NCI-H146 (cell line): ENCODE data around the gene DNAH1.

Experiments
- DNase-seq: peaks from one replicate; lab custom pipeline; 2025; lab: John Stamatoyannopoulos, UW

The DNAH1 gene

DNA sequence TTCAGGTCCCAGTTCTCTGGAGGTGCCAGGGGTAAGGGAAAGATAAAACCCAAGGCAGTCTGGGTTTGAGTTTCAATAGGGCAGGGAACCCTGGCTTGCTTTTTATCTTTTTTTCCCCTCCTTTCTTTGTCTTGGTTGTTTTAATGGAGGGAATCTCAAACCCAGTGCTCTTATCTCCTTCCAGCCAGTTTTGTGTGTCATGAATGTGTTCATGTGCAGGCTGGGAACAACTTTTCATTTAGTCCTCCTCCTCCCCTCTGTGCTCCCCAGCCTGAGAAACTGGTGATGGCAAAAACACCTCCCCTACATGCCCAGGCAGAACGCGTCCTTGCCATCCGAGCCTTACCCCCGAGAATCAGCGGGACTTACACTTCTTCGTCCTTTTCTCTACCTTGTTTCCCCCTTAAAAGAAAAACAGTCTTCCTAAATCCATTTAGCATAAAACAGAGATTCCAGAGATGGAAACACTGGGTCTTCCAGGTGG, 117.9 kb downstream of the DNAH1 start:
- no peak for DNase-seq

DNA sequence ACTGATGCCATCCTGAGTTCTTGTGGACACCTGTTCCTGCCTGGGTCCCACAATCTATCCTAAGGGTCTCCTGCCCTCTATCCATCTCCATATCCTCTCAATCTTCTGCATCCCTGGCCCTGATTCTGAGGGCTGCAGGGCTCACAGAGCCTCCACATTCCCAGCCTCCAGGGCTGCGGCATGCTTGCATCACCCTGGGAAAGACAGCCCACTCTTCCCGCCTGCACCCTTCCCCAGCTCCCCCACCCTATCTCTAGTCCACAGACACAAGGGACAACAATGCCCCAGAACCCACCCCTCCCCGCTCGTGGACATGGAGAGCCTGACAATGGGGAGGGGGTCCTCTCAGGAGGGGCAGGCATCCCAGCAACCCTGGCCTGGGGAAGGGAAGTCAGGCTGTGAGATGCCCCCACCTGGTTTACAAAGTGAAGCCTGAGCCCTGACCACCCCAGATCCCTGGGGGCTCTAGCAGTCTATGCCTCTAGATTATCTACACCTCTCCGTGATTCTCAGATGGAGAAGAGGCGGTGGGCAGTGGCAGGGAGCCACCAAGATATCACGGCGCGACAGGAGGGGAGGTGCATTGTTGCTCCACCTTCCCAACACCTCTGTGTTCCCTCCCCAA, 118.5 kb downstream of the DNAH1 start:
- DNase-seq: no peak

DNA sequence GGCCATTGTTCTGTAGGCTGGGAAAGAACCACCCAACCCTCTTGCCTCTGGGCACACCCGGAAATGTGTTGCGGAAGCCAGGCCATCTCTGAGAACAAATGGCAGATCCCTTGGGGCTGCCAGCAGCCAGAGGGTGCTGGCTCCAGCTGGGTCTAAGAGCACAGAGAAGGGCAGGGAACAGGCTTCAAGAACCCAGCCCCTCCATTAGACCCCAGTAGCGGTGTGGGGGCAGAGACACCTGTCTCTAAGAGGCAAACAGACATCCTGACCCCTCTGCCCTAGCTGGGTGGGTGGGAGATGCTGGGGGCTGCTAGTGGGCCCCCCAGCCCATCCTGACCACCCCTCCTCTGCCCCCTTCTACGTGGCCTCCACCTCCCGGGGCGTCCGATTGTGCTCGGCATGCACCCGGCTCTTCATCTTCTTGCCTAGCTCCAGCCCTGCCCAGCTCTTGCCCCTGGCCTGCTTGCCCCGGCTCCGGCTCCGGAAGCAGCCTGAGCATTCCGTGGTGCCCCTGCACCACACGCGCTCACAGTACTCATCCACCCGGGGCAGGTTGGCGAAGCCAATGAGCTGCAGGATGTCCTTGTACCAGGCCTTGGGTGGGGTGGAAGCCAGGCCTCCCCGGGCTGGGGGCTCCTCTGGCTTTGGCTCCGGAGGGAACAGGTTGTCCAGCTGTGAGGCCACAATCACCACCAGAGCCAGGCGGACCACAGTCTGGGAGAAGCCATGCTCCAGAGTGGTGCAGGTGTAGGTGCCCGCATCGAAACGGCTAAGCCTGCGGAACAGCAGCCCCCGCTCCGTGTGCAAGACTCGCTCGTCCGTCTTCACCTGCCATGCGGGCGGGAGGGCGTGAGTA, 119.4 kb downstream of the DNAH1 start:
- no peak for DNase-seq

DNA sequence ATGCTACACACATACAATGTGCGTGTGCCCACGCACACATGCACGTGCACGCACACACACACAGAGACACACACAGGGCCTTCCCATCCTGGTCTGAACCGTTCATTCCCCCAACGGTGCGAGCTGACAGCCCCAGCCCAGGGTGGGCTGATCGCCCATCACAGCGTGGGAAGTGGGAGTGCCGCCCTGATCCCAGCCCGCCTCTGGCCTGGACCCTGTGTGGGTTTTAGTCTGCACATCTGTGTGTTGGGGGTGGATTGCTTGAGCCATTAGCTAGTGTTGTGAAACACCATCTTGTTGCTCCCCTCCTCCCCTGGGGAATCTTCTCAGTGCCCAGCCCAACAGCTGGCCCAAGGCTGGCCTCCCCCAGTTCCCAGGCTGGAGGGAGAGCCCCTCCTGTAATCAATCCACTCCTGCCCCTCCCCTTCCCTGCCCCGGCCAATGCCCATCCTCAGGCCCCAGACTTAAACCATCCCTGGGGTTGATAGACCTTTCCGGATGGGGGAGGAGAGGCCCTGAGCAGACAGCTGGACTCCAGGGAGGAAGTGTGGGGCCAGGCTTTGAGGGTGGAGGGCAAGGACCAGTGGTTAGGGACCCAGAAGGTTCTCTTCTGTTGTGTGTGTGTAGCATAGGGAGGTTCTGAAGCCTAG, 120.5 kb downstream of the DNAH1 start:
- no peak for DNase-seq

DNA sequence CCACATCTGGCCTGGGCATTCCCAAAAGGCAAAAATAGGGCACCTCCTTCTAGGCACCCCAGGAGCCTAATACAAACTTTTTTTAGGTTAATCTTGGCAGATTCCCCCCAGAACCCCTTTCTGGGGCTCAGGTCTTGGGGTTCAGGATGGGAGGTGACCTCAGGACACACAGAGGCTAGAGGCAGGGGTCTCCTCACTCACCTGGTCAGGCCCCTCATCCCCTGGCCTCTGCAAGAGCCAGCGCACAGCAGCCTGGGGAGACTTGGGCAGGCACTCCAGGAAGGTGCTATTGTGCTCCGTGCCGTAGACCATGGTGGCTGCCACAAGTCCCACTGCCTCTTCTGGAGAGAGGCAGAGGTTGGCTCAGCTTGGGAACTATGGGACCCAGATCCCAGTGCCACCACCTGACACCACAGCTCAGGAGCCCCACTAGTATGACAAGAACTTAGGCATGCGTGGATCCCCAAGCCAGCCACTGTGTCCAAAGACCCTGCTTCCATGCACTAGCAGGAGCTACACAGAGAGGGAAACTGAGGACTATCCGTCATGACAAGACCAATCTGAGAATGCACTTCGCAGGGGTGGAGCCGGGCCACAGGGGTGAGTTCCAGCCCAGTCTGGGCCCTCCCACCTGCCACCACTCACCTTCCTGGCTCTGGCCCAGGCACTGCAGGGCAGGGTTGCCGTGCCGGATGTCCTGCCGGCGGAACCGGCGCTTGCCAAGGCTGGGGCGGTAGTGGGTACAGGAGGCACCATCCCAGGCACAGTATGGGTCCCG, 121.4 kb downstream of the DNAH1 start:
- DNase-seq: no peak

DNA sequence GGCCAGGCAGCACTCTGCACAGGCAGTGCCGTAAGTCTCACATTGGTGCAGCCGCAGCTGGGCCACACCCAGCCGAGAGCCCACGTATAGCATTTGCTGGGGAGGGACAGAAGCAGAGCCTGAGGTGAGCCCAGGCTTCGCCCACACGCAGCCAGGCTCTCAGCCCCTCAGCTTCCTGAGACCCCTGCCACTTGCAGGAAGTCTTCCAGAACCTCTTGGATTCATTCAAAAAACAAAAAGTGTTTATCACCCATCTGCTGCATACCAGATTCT, 121.9 kb downstream of the DNAH1 start:
- DNase-seq: no peak

DNA sequence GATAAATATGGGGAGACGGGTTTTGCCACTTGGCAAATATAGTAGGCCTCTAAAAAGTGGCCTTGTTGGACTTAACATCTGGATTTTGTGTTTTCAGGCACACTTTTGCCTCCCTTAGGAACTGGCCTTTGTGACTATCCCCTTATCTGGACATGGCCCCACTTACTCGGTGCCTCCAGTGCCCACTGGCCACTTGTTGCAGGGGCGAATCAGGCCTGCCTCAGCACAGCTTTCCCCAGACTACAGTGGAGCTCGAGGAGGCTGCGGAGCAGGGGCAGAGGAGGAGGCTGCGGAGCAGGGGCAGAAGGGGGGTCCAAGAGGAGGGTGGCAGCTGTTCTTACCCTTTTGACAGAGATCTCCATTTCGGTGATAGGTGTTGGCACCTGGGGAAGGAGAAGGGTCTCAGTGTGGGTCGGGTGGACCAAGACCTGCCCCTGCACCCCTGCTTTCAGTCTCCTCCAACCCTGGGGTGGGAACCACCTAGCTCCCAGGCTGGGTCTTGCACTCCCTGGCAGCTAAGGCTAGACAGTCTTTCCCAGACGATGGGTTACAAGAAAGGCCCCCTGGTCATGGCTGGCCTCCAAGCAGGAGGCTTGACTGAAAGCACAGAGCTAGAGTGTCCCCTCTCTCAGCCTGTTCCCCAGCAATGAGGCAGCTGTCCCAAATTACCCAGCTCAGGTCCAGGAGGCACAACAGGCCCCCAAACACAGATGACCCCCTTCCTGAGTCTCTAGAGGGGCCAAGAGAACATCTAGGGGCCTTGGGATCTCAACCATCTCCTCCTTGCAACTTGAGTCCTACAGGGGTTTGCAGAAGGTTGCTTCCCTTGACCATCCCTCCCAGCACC, 122.7 kb downstream of the DNAH1 start:
- DNase-seq: no peak

DNA sequence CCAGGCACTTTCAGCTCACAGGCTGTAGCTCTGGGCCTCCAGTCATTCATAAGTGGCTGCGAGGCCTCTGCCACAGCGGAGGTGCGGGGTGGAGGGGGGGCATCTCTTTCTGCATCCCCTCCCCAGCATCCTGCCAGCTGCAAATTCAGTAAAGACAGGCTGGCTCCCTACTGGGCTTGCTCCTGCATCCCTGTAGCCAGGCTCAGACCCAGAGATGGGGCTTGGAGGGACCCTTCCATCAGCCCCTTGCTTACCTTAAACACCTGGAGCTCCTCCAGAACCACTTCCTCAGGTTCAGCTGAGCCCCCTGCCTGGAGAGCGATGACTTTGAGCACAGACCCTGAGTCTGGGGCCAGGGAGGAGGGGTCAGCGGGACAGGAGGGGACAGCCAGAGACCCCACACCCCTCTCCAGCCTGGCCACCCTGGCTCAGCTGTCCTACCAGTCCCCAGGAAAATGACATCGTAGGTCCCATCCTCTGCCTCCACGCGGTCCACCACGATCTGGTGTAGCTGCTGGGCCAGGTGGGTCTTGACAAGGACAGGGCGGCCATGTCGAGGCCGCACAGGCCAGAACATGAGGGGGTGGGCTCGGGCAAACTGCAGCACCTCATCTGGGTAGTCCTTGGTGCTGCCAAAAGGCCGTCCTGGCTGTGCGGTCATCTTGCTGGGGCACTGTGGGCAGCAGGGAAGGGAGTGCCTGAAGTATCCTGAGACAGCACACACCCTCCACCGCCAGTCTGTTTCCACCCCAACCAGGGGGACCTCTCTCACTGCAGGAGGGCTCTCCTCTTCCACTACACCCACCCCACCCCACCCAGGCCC, 123.5 kb downstream of the DNAH1 start:
- no peak for DNase-seq

DNA sequence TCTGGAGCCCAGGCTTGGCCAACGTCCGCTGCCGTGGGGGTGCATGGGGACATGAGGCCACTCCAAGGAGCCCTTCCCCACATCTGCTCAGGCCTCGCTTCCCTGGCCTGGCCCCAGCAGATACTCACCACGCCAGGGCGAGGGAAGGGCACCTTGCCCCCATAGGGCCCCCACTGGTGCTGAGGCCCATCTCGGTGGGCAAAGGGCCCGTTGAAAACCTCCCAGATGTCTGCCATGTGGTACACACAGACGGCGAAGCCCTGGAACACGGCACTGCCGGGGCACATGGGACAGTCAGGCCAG, 124.1 kb downstream of the DNAH1 start:
- no peak for DNase-seq

DNA sequence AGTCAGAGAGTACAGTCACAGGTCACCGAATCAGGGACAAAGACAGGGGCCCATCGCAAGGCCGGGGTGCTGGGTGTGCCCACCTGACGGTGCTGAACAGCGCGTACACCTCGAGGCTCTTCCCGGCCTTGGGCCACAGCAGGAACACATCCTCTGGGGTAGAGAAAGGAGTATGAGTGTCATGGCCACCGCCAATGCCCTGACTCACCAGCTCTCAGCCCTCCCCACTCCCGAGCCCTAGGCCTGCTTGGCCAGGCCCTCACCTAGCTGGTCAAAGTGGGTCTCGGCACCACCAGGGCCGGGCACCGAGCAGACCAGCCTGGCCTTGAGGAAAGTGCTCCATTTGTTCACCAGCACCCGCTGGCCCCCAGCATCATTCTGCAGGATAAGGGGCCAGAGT, 124.6 kb downstream of the DNAH1 start:
- no peak for DNase-seq

DNA sequence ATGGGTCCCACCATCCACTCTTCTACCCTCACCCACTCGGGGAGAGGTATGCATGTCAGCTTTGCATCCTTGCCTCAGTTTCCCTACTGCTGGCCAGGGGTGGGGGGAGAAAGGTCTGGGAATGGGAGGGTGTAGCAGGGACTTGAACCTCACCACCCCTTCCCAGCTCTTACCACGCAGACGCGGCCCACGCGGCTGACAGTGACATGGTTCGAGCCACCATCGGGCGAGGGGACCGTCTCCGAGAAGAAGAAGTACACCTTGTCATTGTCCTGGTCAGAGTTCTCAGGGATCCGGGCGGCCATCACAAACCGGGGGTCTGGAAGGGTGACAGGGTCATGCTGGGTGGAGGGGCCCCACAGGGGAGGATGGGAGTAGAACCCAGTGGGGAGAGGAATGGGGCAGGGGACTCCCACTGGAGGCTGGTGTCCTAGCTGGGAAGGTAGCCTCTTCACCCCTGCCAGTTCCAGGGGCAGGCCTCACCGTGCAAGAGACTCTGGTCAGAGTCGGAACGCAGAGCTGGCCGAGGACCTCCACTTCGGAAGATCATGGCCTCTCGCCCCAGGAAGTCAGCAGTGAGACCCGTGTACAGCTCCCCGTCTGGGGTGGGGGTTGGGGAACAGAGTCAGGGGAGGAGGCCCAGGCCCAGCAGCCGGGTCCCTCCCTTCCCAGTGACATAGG, 125.1 kb downstream of the DNAH1 start:
- DNase-seq: no peak

DNA sequence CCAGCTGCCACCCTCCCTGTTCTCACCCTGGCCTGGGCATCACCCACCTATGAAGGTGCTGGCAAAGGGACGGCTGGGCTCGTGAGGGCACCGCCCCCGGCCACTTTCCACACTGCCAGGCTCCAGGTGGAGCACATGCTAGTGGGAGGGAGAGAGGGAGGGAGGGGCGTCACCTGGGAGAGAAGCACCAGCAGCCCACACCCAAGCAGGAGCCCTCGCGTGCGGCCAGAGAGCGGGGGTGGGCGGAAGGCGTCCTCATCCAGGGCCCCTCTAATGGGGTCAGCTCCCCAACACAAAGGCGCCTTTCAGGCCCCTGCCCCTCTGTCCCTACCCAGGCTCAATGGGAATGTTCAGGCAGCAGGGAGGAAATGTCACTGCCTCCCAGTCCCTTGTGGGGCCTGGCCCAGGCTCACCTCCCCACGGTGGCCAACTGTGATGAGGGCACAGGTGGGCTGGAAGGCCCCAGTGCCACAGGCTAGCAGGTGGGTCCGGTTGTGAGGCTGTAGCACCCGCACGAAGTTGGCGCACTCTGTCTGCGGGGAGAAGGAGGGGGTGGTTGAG, 125.7 kb downstream of the DNAH1 start:
- DNase-seq: no peak

DNA sequence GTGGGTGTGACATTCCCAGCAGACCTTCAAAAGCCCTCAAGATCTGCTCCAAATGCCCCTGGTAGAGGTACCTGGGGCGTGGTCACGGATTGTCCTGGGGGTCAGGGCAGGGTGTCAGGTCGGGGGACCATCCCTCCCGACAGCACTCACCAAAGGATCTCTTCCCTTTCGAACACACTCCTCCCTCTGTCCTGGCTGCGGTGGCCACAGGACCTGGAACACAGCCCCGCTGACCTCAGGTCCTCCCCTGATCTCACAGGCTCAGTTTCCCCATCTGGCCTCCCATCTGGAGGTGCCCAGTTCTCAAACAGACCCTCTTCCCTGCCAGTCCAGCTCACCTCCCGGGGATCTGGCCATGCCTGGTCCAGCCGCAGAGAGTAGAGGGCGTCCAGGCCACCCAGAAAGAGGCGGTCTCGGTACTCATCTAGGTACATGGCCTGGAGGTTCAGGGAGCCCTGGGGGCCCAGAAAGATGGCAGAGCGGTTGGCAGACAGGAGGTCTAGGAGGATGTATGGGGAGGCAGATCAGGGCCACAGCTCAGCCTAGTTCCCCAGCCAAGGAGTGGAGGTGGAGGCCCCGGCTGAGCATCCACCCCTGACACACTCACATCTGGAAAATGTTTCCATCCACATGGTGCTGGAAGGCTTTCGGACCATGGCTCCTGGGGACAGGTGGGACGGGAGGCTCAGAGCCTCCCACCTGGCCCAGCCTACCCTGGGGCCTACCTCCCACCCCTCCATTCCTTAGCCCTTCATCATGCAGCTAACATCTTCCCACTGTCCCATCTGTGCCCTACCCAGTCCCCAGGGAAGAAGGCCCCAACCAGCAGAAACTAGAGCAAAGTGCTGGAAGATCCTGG, 126.5 kb downstream of the DNAH1 start:
- DNase-seq: no peak

DNA sequence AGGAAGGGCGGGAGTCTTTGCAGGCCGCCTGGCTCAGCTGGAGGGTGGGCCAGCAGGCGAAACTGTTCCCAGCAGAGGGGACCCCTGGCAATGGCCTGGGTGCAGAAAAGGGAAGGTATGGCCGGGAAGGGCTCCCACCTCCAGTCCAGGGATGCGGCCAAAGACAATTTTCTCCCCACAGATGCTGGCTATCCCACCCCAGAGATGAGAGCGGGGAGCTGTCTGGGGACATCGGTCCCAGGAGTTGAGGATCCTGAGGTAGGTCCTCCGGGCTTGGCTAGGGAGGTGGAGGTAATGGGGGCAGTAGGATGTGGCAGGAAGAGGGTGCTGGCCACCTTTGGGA, 127.1 kb downstream of the DNAH1 start:
- DNase-seq: no peak

DNA sequence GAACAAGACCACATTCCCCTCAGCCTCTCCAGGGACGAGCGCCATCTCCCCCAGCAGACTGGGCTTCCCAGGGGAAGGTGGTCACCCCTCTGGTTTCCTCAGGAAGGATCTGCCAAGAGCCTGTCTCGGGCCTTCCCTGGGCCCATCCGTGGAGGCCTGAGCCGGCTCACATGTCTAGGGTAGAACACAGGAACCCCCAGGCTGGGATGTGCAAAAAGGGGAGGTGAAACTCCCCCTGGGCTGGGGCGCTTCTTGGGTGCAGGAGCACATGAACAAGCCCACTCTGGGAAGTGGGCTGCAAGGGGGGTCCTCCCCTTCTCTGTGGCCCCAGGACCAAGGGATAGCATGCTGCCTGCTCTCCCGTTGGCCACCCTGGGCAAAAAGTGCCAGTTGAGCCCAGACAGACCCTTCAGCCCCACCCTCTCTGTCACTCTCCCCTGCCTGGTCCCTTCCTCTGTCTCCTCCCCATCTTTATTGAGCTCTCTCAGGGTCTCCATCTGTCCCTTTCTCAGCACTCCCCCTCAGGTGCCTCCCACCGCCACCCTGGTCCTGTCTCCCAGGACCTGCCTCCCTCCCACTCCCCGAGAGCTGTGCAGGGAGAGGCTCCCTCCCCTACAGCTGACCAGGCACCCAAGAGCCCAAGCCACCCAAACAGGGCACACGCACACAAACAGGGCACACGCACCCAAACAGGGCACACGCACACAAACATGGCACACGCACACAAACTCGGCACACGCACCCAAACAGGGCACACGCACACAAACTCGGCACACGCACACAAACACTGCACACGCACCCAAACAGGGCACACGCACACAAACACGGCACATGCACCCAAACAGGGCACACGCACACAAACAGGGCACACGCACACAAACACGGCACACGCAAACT, 127.9 kb downstream of the DNAH1 start:
- no peak for DNase-seq

DNA sequence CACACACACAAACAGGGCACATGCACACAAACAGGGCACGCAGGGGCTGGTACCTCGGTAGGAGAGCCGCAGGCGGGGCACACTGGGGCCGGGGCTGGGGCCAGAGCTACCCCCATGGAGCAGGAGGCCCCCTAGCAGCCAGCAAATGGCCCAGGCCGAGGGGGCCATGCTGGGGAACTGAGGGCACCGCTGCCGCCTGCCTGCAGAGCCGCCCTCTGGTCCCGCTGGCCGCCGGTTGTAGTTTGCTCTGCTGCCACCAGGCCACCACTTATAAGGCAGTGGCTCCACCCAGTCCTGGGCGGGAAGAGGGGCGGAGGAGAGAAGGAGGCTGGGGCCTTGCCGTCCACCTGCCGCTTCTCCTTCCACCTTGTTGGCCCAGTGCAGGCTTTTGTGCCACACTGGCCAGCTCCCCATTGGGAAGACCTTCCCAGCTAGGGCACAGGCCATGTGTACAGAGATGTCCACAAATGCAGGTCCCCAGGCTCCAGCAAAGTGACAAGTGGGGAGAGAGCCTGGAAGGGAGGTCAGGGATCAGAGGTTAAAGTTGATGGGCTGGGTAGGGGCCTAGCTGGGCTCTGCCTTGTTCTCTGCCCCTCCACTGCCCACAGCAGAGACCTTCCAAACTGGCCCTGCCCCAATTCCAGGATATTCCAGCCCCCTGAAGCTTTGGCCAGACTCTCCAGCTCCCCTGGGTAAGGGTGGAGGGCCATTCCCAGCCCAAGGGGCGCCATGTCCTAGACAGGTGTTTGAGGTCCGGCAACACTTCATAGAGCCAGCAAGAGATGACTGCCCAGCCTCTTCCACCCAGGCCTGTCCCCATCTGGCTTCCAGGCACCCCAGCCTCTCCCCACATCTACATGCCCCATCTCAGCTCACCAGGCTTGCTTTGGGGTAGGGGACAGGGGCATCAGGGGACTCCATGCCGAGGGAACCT, 129.0 kb downstream of the DNAH1 start, which contains the start of gene SEMA3G:
Gene SEMA3G, minus strand, starts transcription at position 244 of the 934 bp plus-strand sequence. Its CDS starts 76 bp downstream, at position 168.
- peak; percentile 85 for DNase-seq

DNA sequence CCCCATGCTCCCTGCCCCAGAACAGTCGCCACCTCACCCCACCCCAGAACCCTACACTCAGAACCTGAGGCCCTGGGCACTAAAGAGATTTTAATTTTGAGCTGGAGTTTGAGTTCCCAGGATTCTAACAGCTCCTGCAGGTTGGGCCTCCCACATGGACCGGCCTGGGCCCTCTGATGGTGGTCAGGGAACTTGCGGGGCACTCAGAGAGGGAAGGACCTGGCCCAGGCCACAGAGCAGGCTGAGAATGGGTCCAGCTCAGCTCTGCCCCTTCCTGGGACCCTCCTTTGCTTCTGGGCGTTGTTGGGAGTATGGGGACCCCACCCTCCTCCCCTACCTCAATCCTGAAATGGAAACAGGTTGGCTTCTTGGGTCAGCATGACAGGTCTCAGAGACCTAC, 129.9 kb downstream of the DNAH1 start:
- no peak for DNase-seq
